BE2C (cell line): ENCODE results near the gene SYNGR1.

ENCODE experiments used
- DNase-seq: peaks from one replicate; pipeline ENCODE4 v3.0.0-alpha.2; 2020
- H3K27me3 ChIP-seq: fragments of 250-450 bp; sonication (Bioruptor Pico); 2 replicates; pipeline ENCODE4 v1.5.1; 2020; ENCODE audit warnings: mild to moderate bottlenecking
- H3K36me3 ChIP-seq: fragments of 250-450 bp; sonication (Bioruptor Pico); 2 replicates; pipeline ENCODE4 v1.5.1; 2020; ENCODE audit warnings: mild to moderate bottlenecking
- H3K4me1 ChIP-seq: fragments of 250-450 bp; sonication (Bioruptor Pico); 2 replicates; pipeline ENCODE4 v1.5.1; 2020
- H3K4me3 ChIP-seq: 2 replicates; pipeline ENCODE4 v1.5.1; 2011; ENCODE audit warnings: low read depth, low read length
- H3K9me3 ChIP-seq: fragments of 250-450 bp; sonication (Bioruptor Pico); 2 replicates; pipeline ENCODE4 v1.5.1; 2020
- CTCF ChIP-seq: IDR thresholded peaks from 2 replicates; pipeline ENCODE4 v1.5.1; 2012; ENCODE audit warnings: mild to moderate bottlenecking, low read depth, low read length

Gene SYNGR1

GRCh38 chr22:39367035-39367434 is 17.2 kb downstream of the SYNGR1 start:
- peaks cover 4% of the 10 kb centered on the region for H3K36me3 ChIP-seq
- no peak overlapping the region for H3K4me3 ChIP-seq
- no peaks in the 10 kb centered on the region for H3K27me3 ChIP-seq
- TF ChIP-seq CTCF = no peak
- DNase-seq = no peak
- no peaks in the 10 kb centered on the region for H3K9me3 ChIP-seq
- peaks cover 15% of the 10 kb centered on the region; the same call in 1 of the 2 replicates for H3K4me1 ChIP-seq

- no peak for DNase-seq
- Histone ChIP-seq H3K36me3 (peaks cover 4% of the 10 kb centered on the region), H3K4me1 (peaks cover 8% of the 10 kb centered on the region; the same call in 1 of the 2 replicates), H3K9me3 (no peaks in the 10 kb centered on the region), H3K4me3 (no peak overlapping the region), H3K27me3 (no peaks in the 10 kb centered on the region)
- no peak for TF ChIP-seq CTCF
These were observed 18.7 kb downstream of the SYNGR1 start for GRCh38 chr22:39368461-39368911.

GRCh38 chr22:39369186-39369585 is 19.4 kb downstream of the SYNGR1 start:
- TF ChIP-seq CTCF = no peak
- H3K27me3 ChIP-seq = no peaks in the 10 kb centered on the region
- peaks cover 4% of the 10 kb centered on the region for H3K36me3 ChIP-seq
- peaks cover 3% of the 10 kb centered on the region; the same call in 1 of the 2 replicates for H3K4me1 ChIP-seq
- no peaks in the 10 kb centered on the region for H3K9me3 ChIP-seq
- H3K4me3 ChIP-seq = no peak overlapping the region
- no peak for DNase-seq

- H3K27me3 ChIP-seq = no peaks in the 10 kb centered on the region
- H3K36me3 ChIP-seq = peaks cover 4% of the 10 kb centered on the region
- H3K9me3 ChIP-seq = no peaks in the 10 kb centered on the region
- H3K4me1 ChIP-seq = no peaks in the 10 kb centered on the region
- H3K4me3 ChIP-seq = no peak overlapping the region
- TF ChIP-seq CTCF = no peak
- DNase-seq = no peak
These were observed 19.8 kb downstream of the SYNGR1 start for GRCh38 chr22:39369586-39369985.

GRCh38 chr22:39371732-39372131 is 21.9 kb downstream of the SYNGR1 start:
- no peak for DNase-seq
- no peaks in the 10 kb centered on the region; the same call in none of the 2 replicates for H3K36me3 ChIP-seq
- H3K4me1 ChIP-seq = no peaks in the 10 kb centered on the region
- no peaks in the 10 kb centered on the region for H3K9me3 ChIP-seq
- no peak for TF ChIP-seq CTCF
- no peak overlapping the region for H3K4me3 ChIP-seq
- H3K27me3 ChIP-seq = no peaks in the 10 kb centered on the region

- Histone ChIP-seq H3K36me3 (no peaks in the 10 kb centered on the region; the same call in none of the 2 replicates), H3K27me3 (no peaks in the 10 kb centered on the region), H3K4me3 (no peak overlapping the region), H3K4me1 (no peaks in the 10 kb centered on the region), H3K9me3 (no peaks in the 10 kb centered on the region)
- no peak for DNase-seq
- TF ChIP-seq CTCF = no peak
These were observed 24.4 kb downstream of the SYNGR1 start for GRCh38 chr22:39374191-39374590.
